ENCODE data around the gene USP2. TPM values are rescaled to one million over a fixed set of nuclear protein-coding genes. Genes with fewer than 3 reads are reported as not detected.

The USP2 gene
- total RNA-seq, 1 experiment from 2014 or later, result 5.7 TPM

DNA sequence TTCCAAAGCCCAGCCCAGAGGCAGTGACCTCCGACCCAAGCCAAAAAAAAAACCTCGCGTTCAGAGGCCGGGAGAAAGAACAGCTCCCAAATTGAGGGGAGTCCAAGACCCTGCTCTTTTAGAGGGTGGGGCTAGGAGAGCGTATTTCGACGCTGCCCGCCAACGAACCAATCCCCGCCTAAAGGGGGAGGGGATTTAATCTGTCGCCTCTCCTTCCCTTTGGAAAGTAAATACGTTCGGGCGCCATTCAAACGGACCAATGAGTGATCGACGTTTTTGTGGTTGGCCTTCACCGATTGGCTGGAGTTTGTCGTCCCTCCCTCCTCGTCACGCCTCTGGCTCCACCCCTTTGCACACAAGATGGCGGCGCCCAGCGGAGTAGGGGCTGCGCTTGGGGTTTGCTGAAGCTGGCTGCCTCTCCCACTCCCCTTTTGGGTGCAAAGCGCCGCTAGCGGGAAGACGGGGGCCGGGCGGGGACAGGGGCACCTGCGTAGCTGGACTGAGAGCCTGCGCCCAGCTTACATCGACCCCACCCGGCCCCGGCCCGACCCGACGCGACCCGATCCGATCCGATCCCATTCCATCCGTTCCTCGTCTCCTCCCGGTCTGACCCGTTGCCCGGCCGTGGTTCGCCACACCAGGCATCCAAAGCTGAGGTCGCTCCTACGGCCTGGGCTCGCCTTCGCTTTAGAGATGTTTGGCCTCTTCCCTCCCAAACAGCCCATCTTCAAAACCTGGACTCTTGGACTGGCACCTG lies 47.1 kb downstream of the USP2 start, which contains the start of gene RNF26:
TSS of gene RNF26 (plus strand) at position 354 of the 757 bp plus-strand sequence. CDS start 596 bp downstream, outside the sequence.
- H3K4me1 ChIP-seq (ENCODE audit: insufficient read depth, low read length), result no peaks in the 10 kb centered on the region; the same call in 1 of the 2 replicates
- Mint-ChIP-seq H3K4me3 (peak within 1 kb of the TSS; percentile 99), H3K27me3 (ENCODE audit: low read depth) (peaks cover 10% of the 10 kb centered on the region), H3K27ac (peak within 1 kb of the TSS; percentile 99 to 100 (median 100)), H3K4me1 (peaks cover 46 to 71% of the 10 kb centered on the region in 2 experiments), H3K9me3 (no peaks in the 10 kb centered on the region; a peak in 1 of 5 replicates), H3K36me3 (ENCODE audit: insufficient read depth in 1 of 3, low read depth in 3 of 3) (peaks cover 13 to 18% (median 15%) of the 10 kb centered on the region in 3 experiments)
- H3K27me3 ChIP-seq (ENCODE audit: insufficient read depth, low read length), result peaks cover 5% of the 10 kb centered on the region
- H2AFZ ChIP-seq (ENCODE audit: low read length), result no peak within 1 kb of the TSS
- H3K23ac ChIP-seq (ENCODE audit: insufficient read length, low read depth, low read length), result no peak within 1 kb of the TSS
- H3K56ac ChIP-seq (ENCODE audit: insufficient read length, low read depth, low read length), result peak within 1 kb of the TSS; percentile 4
- peak within 1 kb of the TSS; percentile 97 for H3K9ac ChIP-seq (ENCODE audit: extremely low read depth, insufficient read length, low read length)
- H3T11ph ChIP-seq (ENCODE audit: low read length), result no peak within 1 kb of the TSS
- no peak within 1 kb of the TSS for H2BK15ac ChIP-seq (ENCODE audit: low read depth, low read length)
- no peak within 1 kb of the TSS for H4K8ac ChIP-seq (replicated peaks; ENCODE audit: insufficient read length, low read depth, low read length)
- H2BK12ac ChIP-seq (ENCODE audit: insufficient read length, low read depth, low read length), result no peak within 1 kb of the TSS
- peak within 1 kb of the TSS; percentile 97 for H3K4me2 ChIP-seq (ENCODE audit: insufficient read depth, insufficient read length, low read length)
- no peaks in the 10 kb centered on the region for H3K9me3 ChIP-seq (ENCODE audit: control insufficient read depth, low read depth, low read length)
- peak within 1 kb of the TSS; percentile 73 for H4K5ac ChIP-seq (ENCODE audit: insufficient read length, low read depth, low read length)
- no peaks in the 10 kb centered on the region for H4K20me1 ChIP-seq (ENCODE audit: control insufficient read depth, insufficient read depth, insufficient read length)
- peak within 1 kb of the TSS; percentile 86 for H2BK5ac ChIP-seq (ENCODE audit: insufficient read length, low read length)
- no peak within 1 kb of the TSS for H2BK120ac ChIP-seq (ENCODE audit: low read depth, low read length, poor library complexity, severe bottlenecking)
- no CpG with 5 or more reads among the region's 54 CpGs for WGBS (ENCODE audit: extremely low coverage, insufficient read length, low lambda C conversion rate)
- peaks cover 13% of the 10 kb centered on the region; the same call in 1 of the 2 replicates for H3K79me2 ChIP-seq (ENCODE audit: insufficient read depth, low read length)
- peak within 1 kb of the TSS; percentile 88 for H3K14ac ChIP-seq (ENCODE audit: insufficient read depth, low read length)
- no peak for TF ChIP-seq CTCF (conservative IDR thresholded peaks at IDR 0.05)
- H3K18ac ChIP-seq (ENCODE audit: insufficient read length, low read depth, low read length), result peak within 1 kb of the TSS; percentile 91
- H2BK20ac ChIP-seq (ENCODE audit: low read depth, low read length, poor library complexity, severe bottlenecking), result no peak within 1 kb of the TSS
- H2AK5ac ChIP-seq (ENCODE audit: insufficient read length, low read length), result no peak within 1 kb of the TSS
- H3K4ac ChIP-seq (ENCODE audit: low read depth, low read length), result peak within 1 kb of the TSS; percentile 1
- H4K91ac ChIP-seq (ENCODE audit: insufficient read length, low read depth, low read length), result peak within 1 kb of the TSS; percentile 48
- H3K27ac ChIP-seq (ENCODE audit: insufficient read length, low read depth, low read length), result no peak within 1 kb of the TSS
- H3K79me1 ChIP-seq (ENCODE audit: insufficient read depth, low read depth, low read length, poor library complexity, severe bottlenecking), result peaks cover 9% of the 10 kb centered on the region
- peak; percentile 98 for DNase-seq
- H3K23me2 ChIP-seq (ENCODE audit: insufficient read length, low read depth, low read length, poor library complexity, severe bottlenecking), result peaks cover 12% of the 10 kb centered on the region
